ENCODE measurements around the gene KIF5C. TPM values are rescaled to one million over a fixed set of nuclear protein-coding genes. Genes with fewer than 3 reads are reported as not detected.

The KIF5C gene
- total RNA-seq, 1 donor from 2014 or later = 13.3 TPM

- Histone ChIP-seq H3K27ac (no peak overlapping the region), H3K36me3 (no peaks in the 10 kb centered on the region), H3K4me3 (no peak overlapping the region), H3K27me3 (no peaks in the 10 kb centered on the region), H3K9me3 (no peaks in the 10 kb centered on the region), H3K4me1 (no peaks in the 10 kb centered on the region)
- TF ChIP-seq POLR2A (IDR thresholded peaks at IDR 0.05) = no peak
- TF ChIP-seq CTCF (IDR thresholded peaks at IDR 0.05) = no peak
- no peak for TF ChIP-seq POLR2AphosphoS5 (IDR thresholded peaks at IDR 0.05; ENCODE audit: insufficient read depth in 1 of 2, low read depth in 1 of 2)
- intact Hi-C loops (cut with DNase I) = no loop called here
- no peak for DNase-seq (ENCODE audit: extremely low spot score in 2 of 2)
Observed at GRCh38 chr2:148920559-148920958, 45.5 kb downstream of the KIF5C start.

- H3K27me3 ChIP-seq = no peaks in the 10 kb centered on the region
- TF ChIP-seq POLR2AphosphoS5 (IDR thresholded peaks at IDR 0.05; ENCODE audit: insufficient read depth in 1 of 2, low read depth in 1 of 2) (no peak), POLR2A (IDR thresholded peaks at IDR 0.05) (no peak), CTCF (IDR thresholded peaks at IDR 0.05) (no peak)
- no peak overlapping the region for H3K4me3 ChIP-seq
- DNase-seq (ENCODE audit: extremely low spot score in 2 of 2) = no peak
- H3K4me1 ChIP-seq = no peaks in the 10 kb centered on the region
- no peaks in the 10 kb centered on the region for H3K9me3 ChIP-seq
- intact Hi-C loops (cut with DNase I) = no loop called here
- no peak overlapping the region for H3K27ac ChIP-seq
- no peaks in the 10 kb centered on the region for H3K36me3 ChIP-seq
Observed at GRCh38 chr2:148922062-148922461, 47.0 kb downstream of the KIF5C start.

GRCh38 chr2:148922776-148923475 lies 47.9 kb downstream of the KIF5C start:
- H3K27me3 ChIP-seq = no peaks in the 10 kb centered on the region
- H3K4me1 ChIP-seq = no peaks in the 10 kb centered on the region
- no peaks in the 10 kb centered on the region for H3K36me3 ChIP-seq
- DNase-seq (ENCODE audit: extremely low spot score in 2 of 2) = no peak
- H3K9me3 ChIP-seq = no peaks in the 10 kb centered on the region
- intact Hi-C loops (cut with DNase I) = no loop called here
- H3K27ac ChIP-seq = no peak overlapping the region
- H3K4me3 ChIP-seq = no peak overlapping the region
- TF ChIP-seq CTCF (IDR thresholded peaks at IDR 0.05) (no peak), POLR2AphosphoS5 (IDR thresholded peaks at IDR 0.05; ENCODE audit: insufficient read depth in 1 of 2, low read depth in 1 of 2) (no peak), POLR2A (IDR thresholded peaks at IDR 0.05) (no peak)

- H3K9me3 ChIP-seq = no peaks in the 10 kb centered on the region
- H3K27me3 ChIP-seq = no peaks in the 10 kb centered on the region
- H3K4me1 ChIP-seq = no peaks in the 10 kb centered on the region
- DNase-seq (ENCODE audit: extremely low spot score in 2 of 2) = no peak
- intact Hi-C loops (cut with DNase I) = no loop called here
- no peaks in the 10 kb centered on the region for H3K36me3 ChIP-seq
- no peak overlapping the region for H3K27ac ChIP-seq
- H3K4me3 ChIP-seq = no peak overlapping the region
- TF ChIP-seq POLR2A (IDR thresholded peaks at IDR 0.05) (no peak), CTCF (IDR thresholded peaks at IDR 0.05) (no peak), POLR2AphosphoS5 (IDR thresholded peaks at IDR 0.05; ENCODE audit: insufficient read depth in 1 of 2, low read depth in 1 of 2) (no peak)
Observed at GRCh38 chr2:148924514-148925178, 49.6 kb downstream of the KIF5C start.
